Naive thymus-derived CD8-positive, alpha-beta T cell (primary cell): ENCODE data around the gene UGCG. TPM values are rescaled to one million over a fixed set of nuclear protein-coding genes. Genes with fewer than 3 reads are reported as not detected.

Experiments used
- ATAC-seq, 2 donors: fragments of 150-1000 bp; cut with Tn5 transposase in 1 of 2; sonication (Bioruptor Pico), chemical (Tn5 transposase) in 1 of 2; 1 replicate in 1 of 2; 2 replicates in 1 of 2; pipeline ENCODE4 v1.10.0; 2021; ENCODE audit warnings: mild to moderate bottlenecking in 2 of 2, moderate library complexity in 2 of 2
- POLR2A ChIA-PET: fragments of 350-600 bp; sonication (Branson Sonifier 250); formaldehyde crosslinking; loops from one replicate; lab custom pipeline; 2021; ENCODE audit warnings: antibody characterized with exemption; lab: Charles Lee
- DNase-seq, 10 donors: peaks; one replicate each; pipeline versions ENCODE4 v3.0.0 to v3.0.0-alpha.2; 2020 to 2022
- H3K27ac Mint-ChIP-seq, 10 donors: one replicate each; pipeline ENCODE4 v1.8.0; 2020 to 2022; ENCODE audit warnings: mild to moderate bottlenecking in 10 of 10, mixed read lengths in 10 of 10, moderate library complexity in 4 of 10, inconsistent platforms in 1 of 10
- H3K27me3 Mint-ChIP-seq, 5 donors: one replicate each; pipeline ENCODE4 v1.8.0; 2021 to 2022; ENCODE audit warnings: mixed read lengths in 5 of 5
- H3K36me3 Mint-ChIP-seq, 3 donors: one replicate each; pipeline ENCODE4 v1.8.0; 2020 to 2022; ENCODE audit warnings: mixed read lengths in 3 of 3, mild to moderate bottlenecking in 2 of 3, inconsistent platforms in 1 of 3
- H3K4me1 Mint-ChIP-seq, 4 donors: one replicate each; pipeline ENCODE4 v1.8.0; 2021 to 2022; ENCODE audit warnings: mixed read lengths in 4 of 4
- H3K4me3 Mint-ChIP-seq, 10 donors: one replicate each; pipeline ENCODE4 v1.8.0; 2020 to 2022; ENCODE audit warnings: mild to moderate bottlenecking in 10 of 10, mixed read lengths in 10 of 10, moderate library complexity in 6 of 10, inconsistent platforms in 1 of 10
- H3K9me3 Mint-ChIP-seq, 9 donors: one replicate each; pipeline ENCODE4 v1.8.0; 2020 to 2022; ENCODE audit warnings: mixed read lengths in 9 of 9, mild to moderate bottlenecking in 3 of 9, inconsistent platforms in 1 of 9, moderate library complexity in 1 of 9
- polyA plus RNA-seq, 3 donors: library from polyadenylated mRNA; unstranded; fragments of 300-500 nt; fragmentation: Illumina TruSeq; gene quantifications; one replicate each; pipeline ENCODE4 v1.2.3, GENCODE V29; 2021
- total RNA-seq, 8 experiments: library from RNA in 2 of 8; stranded (reverse) in 2 of 8; gene quantifications; one replicate each; pipeline ENCODE4 v1.2.3 and lab custom pipeline; 2021 to 2026

The UGCG gene
- total RNA-seq (10 to 100 TPM; 15.6 to 21.6 TPM), polyA plus RNA-seq (1 to 10 TPM; 5.7 to 7.8 (median 6.1) TPM), total RNA-seq (lab: John Stamatoyannopoulos, UW) (34.7 to 124 (median 40.7) reads per million in 6 experiments)

- ATAC-seq (peak; percentile 90), DNase-seq (peak; percentile 73 to 92 (median 86))
- no peaks in the 10 kb centered on the region for H3K9me3 Mint-ChIP-seq
- peak within 1 kb of the TSS; percentile 88 to 96 (median 93) for H3K27ac Mint-ChIP-seq
- peak within 1 kb of the TSS in 9 of 10 donors; percentile 91 to 99 (median 96) for H3K4me3 Mint-ChIP-seq
- H3K27me3 Mint-ChIP-seq: no peaks in the 10 kb centered on the region
- POLR2A ChIA-PET: interaction anchor here (0.5 to 3.1 kb wide), 16 partner anchors 12 to 590 kb away, joined by 3 to 29 read pairs (median 6); partner anchors contain the start of genes KIAA1958 and PTBP3
- H3K4me1 Mint-ChIP-seq: peaks cover 5 to 25% (median 13%) of the 10 kb centered on the region in 4 donors
- no peaks in the 10 kb centered on the region for H3K36me3 Mint-ChIP-seq
Observed at GRCh38 chr9:111895996-111896941, at the start of gene UGCG. TSS of gene UGCG (plus strand) at chr9:111896814. CDS start at chr9:111897216, 402 bp downstream.

DNA sequence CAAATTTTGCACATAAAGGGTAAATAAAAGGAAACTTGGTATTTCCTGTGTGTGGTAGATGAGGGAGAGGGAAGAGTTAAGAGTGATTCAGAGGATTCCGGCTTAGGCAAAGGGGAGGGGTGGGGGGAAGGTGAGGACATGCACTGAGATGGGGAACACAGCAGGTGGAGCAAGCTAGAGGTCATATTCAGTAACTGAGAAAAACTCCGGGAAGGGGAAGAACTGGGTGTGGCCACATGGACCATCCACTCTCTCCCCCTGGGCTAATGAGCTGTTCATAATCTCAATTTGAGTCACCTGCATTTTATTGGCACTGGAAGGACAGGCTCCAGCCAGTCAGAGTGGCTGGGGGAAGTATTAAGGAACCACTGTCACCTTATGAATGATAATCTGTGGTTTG, 45.1 kb upstream of the UGCG start:
- POLR2A ChIA-PET: no interaction called here
- ATAC-seq (no peak), DNase-seq (no peak)
- H3K36me3 Mint-ChIP-seq: no peaks in the 10 kb centered on the region
- no peak overlapping the region for H3K27ac Mint-ChIP-seq
- no peak overlapping the region for H3K4me3 Mint-ChIP-seq
- no peaks in the 10 kb centered on the region for H3K27me3 Mint-ChIP-seq
- H3K4me1 Mint-ChIP-seq: peaks cover 0 to 2% (median under 1%) of the 10 kb centered on the region in 4 donors
- H3K9me3 Mint-ChIP-seq: no peaks in the 10 kb centered on the region

- H3K27me3 Mint-ChIP-seq: no peaks in the 10 kb centered on the region
- POLR2A ChIA-PET: no interaction called here
- H3K36me3 Mint-ChIP-seq: no peaks in the 10 kb centered on the region
- no peak overlapping the region for H3K27ac Mint-ChIP-seq
- H3K4me3 Mint-ChIP-seq: no peak overlapping the region
- ATAC-seq (no peak), DNase-seq (no peak)
- no peaks in the 10 kb centered on the region for H3K9me3 Mint-ChIP-seq
- peaks cover 0 to 2% (median under 1%) of the 10 kb centered on the region in 4 donors for H3K4me1 Mint-ChIP-seq
Observed at GRCh38 chr9:111852291-111852690, 44.3 kb upstream of the UGCG start.

- H3K27ac Mint-ChIP-seq: no peak overlapping the region
- H3K36me3 Mint-ChIP-seq: no peaks in the 10 kb centered on the region
- no peaks in the 10 kb centered on the region for H3K9me3 Mint-ChIP-seq
- POLR2A ChIA-PET: no interaction called here
- H3K4me1 Mint-ChIP-seq: peaks cover 0 to 4% (median under 1%) of the 10 kb centered on the region in 4 donors
- H3K27me3 Mint-ChIP-seq: no peaks in the 10 kb centered on the region
- H3K4me3 Mint-ChIP-seq: no peak overlapping the region
- DNase-seq (no peak), ATAC-seq (no peak)
Observed at GRCh38 chr9:111853450-111853827, 43.2 kb upstream of the UGCG start.

- no peak overlapping the region for H3K4me3 Mint-ChIP-seq
- POLR2A ChIA-PET: no interaction called here
- H3K27ac Mint-ChIP-seq: no peak overlapping the region
- DNase-seq (no peak), ATAC-seq (no peak)
- no peaks in the 10 kb centered on the region for H3K36me3 Mint-ChIP-seq
- H3K9me3 Mint-ChIP-seq: no peaks in the 10 kb centered on the region
- no peaks in the 10 kb centered on the region for H3K27me3 Mint-ChIP-seq
- H3K4me1 Mint-ChIP-seq: peaks cover 0 to 4% (median under 1%) of the 10 kb centered on the region in 4 donors
Observed at GRCh38 chr9:111854799-111855198, 41.8 kb upstream of the UGCG start.

- ATAC-seq (no peak), DNase-seq (no peak)
- Mint-ChIP-seq H3K36me3 (peaks cover 0 to 2% (median 0%) of the 10 kb centered on the region in 3 donors), H3K27ac (no peak overlapping the region), H3K4me3 (no peak overlapping the region), H3K27me3 (no peaks in the 10 kb centered on the region), H3K4me1 (peaks cover 0 to 2% (median 0%) of the 10 kb centered on the region in 4 donors), H3K9me3 (peaks cover 0 to 4% (median 0%) of the 10 kb centered on the region in 9 donors)
- POLR2A ChIA-PET: no interaction called here
Observed at GRCh38 chr9:111857555-111858211, 38.9 kb upstream of the UGCG start.

DNA sequence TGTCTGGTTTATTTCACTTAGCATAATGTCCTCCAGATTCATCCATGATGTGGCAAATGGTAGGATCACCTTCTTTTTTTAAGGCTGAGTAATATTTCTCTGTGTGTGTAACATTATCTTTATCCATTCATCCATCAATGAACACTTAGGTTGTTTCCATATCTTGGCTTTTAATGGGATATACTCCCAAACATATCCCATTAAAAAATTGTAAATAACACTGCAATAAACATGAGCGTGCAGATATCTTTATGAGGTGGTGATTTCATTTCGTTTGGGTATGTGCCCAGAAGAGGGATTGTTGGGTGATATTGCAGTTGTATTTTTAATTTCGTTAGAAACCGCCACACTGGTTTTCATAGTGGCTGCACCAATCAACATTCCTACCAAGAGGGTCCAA, 36.2 kb upstream of the UGCG start:
- Mint-ChIP-seq H3K36me3 (peaks cover 0 to 9% (median 0%) of the 10 kb centered on the region in 3 donors), H3K9me3 (peaks cover 0 to 13% (median 6%) of the 10 kb centered on the region in 9 donors), H3K27ac (no peak overlapping the region), H3K27me3 (peaks cover 0 to 2% (median 0%) of the 10 kb centered on the region in 5 donors), H3K4me3 (no peak overlapping the region), H3K4me1 (peaks cover 0 to 2% (median 0%) of the 10 kb centered on the region in 4 donors)
- DNase-seq (no peak), ATAC-seq (no peak)
- POLR2A ChIA-PET: no interaction called here

GRCh38 chr9:111863636-111864035, 33.0 kb upstream of the UGCG start:
- Mint-ChIP-seq H3K4me1 (peaks cover 0 to 3% (median 2%) of the 10 kb centered on the region in 4 donors), H3K27ac (no peak overlapping the region), H3K9me3 (peaks cover 0 to 13% (median 6%) of the 10 kb centered on the region in 9 donors), H3K27me3 (peaks cover 0 to 2% (median 0%) of the 10 kb centered on the region in 5 donors), H3K4me3 (no peak overlapping the region), H3K36me3 (peaks cover 0 to 9% (median 0%) of the 10 kb centered on the region in 3 donors)
- ATAC-seq (no peak), DNase-seq (no peak)
- POLR2A ChIA-PET: interaction anchor here (0.6 kb wide), 1 partner anchor 210 kb away, joined by 3 read pairs; no protein-coding TSS in a partner anchor

GRCh38 chr9:111866976-111867375, 29.6 kb upstream of the UGCG start:
- Mint-ChIP-seq H3K27ac (no peak overlapping the region), H3K9me3 (peaks cover 0 to 13% (median 6%) of the 10 kb centered on the region in 9 donors), H3K27me3 (peaks cover 0 to 2% (median 0%) of the 10 kb centered on the region in 5 donors), H3K4me1 (peaks cover 6 to 10% (median 7%) of the 10 kb centered on the region in 4 donors), H3K4me3 (no peak overlapping the region), H3K36me3 (peaks cover 0 to 9% (median 0%) of the 10 kb centered on the region in 3 donors)
- no peak for DNase-seq
- POLR2A ChIA-PET: no interaction called here
- ATAC-seq: no peak

GRCh38 chr9:111868475-111868874, 28.1 kb upstream of the UGCG start:
- no peaks in the 10 kb centered on the region for H3K27me3 Mint-ChIP-seq
- POLR2A ChIA-PET: no interaction called here
- ATAC-seq (no peak), DNase-seq (no peak)
- H3K9me3 Mint-ChIP-seq: peaks cover 0 to 7% (median 2%) of the 10 kb centered on the region in 9 donors
- no peak overlapping the region for H3K4me3 Mint-ChIP-seq
- no peaks in the 10 kb centered on the region for H3K36me3 Mint-ChIP-seq
- no peak overlapping the region for H3K27ac Mint-ChIP-seq
- peaks cover 6 to 10% (median 7%) of the 10 kb centered on the region in 4 donors for H3K4me1 Mint-ChIP-seq

DNA sequence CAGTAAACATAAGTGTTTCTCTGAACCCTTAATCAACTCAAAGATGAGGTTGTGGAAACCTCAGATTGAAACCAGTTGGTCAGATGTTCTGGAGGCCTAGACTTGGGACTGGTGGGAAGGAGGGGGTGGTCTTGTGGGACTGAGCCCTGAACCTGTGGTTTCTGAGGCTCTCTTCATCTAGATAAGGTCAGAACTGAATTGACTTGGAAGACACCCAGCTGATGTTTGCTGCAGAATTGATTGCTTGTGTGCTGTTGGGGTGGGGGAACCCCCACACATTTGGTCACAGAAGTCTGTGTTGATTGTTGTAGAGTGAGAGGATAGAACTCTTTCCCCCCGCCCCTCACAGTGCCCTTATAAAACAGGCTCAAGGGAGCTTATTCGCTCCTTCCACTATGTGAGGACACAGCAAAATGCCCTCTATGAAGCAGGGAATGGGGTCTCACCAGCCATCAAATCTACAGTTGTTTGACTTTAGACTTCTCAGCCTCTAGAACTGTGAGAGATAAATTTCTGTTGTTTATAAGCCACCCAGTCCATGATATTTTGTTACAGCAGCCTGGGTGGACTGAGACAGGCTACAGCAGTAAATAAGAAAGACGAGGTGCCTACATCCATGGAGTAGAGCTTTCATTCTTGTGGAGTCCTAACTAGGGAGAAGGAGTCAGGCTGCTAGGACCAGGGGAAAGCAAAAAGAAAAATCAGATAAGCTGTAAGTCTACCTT, 25.7 kb upstream of the UGCG start:
- Mint-ChIP-seq H3K27ac (peak overlapping the region in 1 of 10 donors; percentile 11), H3K4me3 (no peak overlapping the region), H3K4me1 (peaks cover 6 to 10% (median 7%) of the 10 kb centered on the region in 4 donors), H3K9me3 (peaks cover 0 to 2% (median 0%) of the 10 kb centered on the region in 9 donors), H3K36me3 (no peaks in the 10 kb centered on the region), H3K27me3 (no peaks in the 10 kb centered on the region)
- no peak for DNase-seq
- ATAC-seq: no peak
- POLR2A ChIA-PET: no interaction called here

DNA sequence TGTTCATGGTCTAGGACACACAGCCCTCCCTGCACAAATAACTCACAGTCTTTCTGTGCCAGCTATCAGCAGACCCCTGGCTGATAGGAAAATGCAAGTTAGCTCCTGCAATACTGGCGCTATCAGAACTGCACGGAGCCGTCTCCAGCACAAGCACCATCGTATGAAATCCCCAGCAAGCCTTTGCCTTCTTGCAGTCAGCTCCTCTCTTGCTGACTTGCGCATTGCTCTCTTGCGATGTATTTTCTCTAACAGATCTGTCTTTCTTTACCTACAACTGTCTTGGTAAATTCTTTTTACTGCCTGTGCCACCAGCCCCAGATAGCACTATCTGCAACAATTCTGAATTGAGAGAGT, 25.1 kb upstream of the UGCG start:
- POLR2A ChIA-PET: no interaction called here
- peaks cover 7 to 10% (median 7%) of the 10 kb centered on the region in 4 donors for H3K4me1 Mint-ChIP-seq
- no peaks in the 10 kb centered on the region for H3K27me3 Mint-ChIP-seq
- no peak overlapping the region for H3K4me3 Mint-ChIP-seq
- H3K27ac Mint-ChIP-seq: no peak overlapping the region
- no peak for DNase-seq
- H3K36me3 Mint-ChIP-seq: no peaks in the 10 kb centered on the region
- no peak for ATAC-seq
- peaks cover 0 to 2% (median 0%) of the 10 kb centered on the region in 9 donors for H3K9me3 Mint-ChIP-seq
